ENCODE data around the gene OR51M1. TPM values are rescaled to one million over a fixed set of nuclear protein-coding genes. Genes with fewer than 3 reads are reported as not detected.

The OR51M1 gene
- polyA plus RNA-seq, 2 of the 4 experiments (the other 2 are of a cell fraction) = not detected

- no peaks in the 10 kb centered on the region for H3K9me3 ChIP-seq
- ChIA-PET POLR2A (no interaction called here), CTCF (interaction anchor here (1.3 kb wide), 1 partner anchor 242 kb away, joined by 3 read pairs; no protein-coding TSS in a partner anchor)
- no peak overlapping the region for H3K4me2 ChIP-seq
- peak; percentile 18 for TF ChIP-seq MAFK (IDR thresholded peaks at IDR 0.05; ENCODE audit: partially characterized antibody)
- TF ChIP-seq NPAS2 (CRISPR knock-in tag; IDR thresholded peaks at IDR 0.05; ENCODE audit: borderline replicate concordance) = no peak
- no peak overlapping the region for H3K4me3 ChIP-seq
- no peak for FAIRE-seq
- ATAC-seq = no peak
- H3K27ac ChIP-seq = no peak overlapping the region
- no peak for DNase-seq (ENCODE audit: low read depth in 1 of 2, low spot score in 1 of 2)
- 56% methylated on average over 2 of the region's 2 CpGs for WGBS (ENCODE audit: missing lambda C conversion rate)
- no peaks in the 10 kb centered on the region for H3K4me1 ChIP-seq
Observed at GRCh38 chr11:5367448-5368074, 16.1 kb upstream of the OR51M1 start.

DNA sequence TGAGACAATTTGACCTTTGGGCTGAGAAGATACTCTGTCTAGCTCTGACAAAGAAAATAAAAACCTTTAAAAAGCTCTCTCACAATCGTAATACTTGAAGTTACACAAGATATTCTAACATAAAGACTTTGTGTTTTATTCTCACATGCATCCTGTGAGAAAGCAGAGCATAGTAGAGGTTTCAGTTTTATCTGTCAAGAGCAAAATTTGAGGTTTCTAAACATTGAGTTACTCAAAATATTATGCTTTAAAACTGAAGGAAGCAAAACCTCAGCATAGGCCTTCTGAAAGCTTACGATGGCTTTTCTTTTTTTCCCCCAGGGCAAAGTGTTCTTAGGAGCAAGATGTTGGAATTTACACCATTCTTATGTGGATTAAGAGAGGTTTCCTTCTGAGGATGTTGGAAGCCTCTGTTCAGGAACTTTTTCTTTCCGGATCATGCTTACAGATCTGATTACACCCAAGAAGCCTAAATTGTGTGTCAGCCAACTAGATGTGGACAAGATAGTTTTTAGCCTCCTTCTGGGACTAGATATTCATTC, 15.0 kb upstream of the OR51M1 start:
- no peak for FAIRE-seq
- 28% methylated on average over 3 of the region's 3 CpGs for WGBS (ENCODE audit: missing lambda C conversion rate)
- no peak overlapping the region for H3K27ac ChIP-seq
- CTCF ChIA-PET = no interaction called here
- POLR2A ChIA-PET = no interaction called here
- H3K4me1 ChIP-seq = no peaks in the 10 kb centered on the region
- ATAC-seq = no peak
- DNase-seq (ENCODE audit: low read depth in 1 of 2, low spot score in 1 of 2) = no peak
- H3K4me3 ChIP-seq = no peak overlapping the region
- TF ChIP-seq CEBPB (IDR thresholded peaks at IDR 0.05) (no peak), KDM1A (IDR thresholded peaks at IDR 0.05; ENCODE audit: low read depth) (no peak), SREBF2 (IDR thresholded peaks at IDR 0.05) (no peak), HDAC2 (IDR thresholded peaks at IDR 0.05) (no peak)
- H3K4me2 ChIP-seq = no peak overlapping the region
- no peaks in the 10 kb centered on the region for H3K9me3 ChIP-seq

- ChIA-PET POLR2A (no interaction called here), CTCF (no interaction called here)
- H3K4me3 ChIP-seq = no peak overlapping the region
- DNase-seq (ENCODE audit: low read depth in 1 of 2, low spot score in 1 of 2) (peak; percentile 1 to 11), ATAC-seq (0 out of 6 replicates have a peak, but pooled peaks of 1 of the 2 experiments have one; percentile 46), FAIRE-seq (no peak)
- H3K27ac ChIP-seq = no peak overlapping the region
- H3K4me2 ChIP-seq = no peak overlapping the region
- no peaks in the 10 kb centered on the region for H3K4me1 ChIP-seq
- no peaks in the 10 kb centered on the region for H3K9me3 ChIP-seq
- TF ChIP-seq, protein P1, sequence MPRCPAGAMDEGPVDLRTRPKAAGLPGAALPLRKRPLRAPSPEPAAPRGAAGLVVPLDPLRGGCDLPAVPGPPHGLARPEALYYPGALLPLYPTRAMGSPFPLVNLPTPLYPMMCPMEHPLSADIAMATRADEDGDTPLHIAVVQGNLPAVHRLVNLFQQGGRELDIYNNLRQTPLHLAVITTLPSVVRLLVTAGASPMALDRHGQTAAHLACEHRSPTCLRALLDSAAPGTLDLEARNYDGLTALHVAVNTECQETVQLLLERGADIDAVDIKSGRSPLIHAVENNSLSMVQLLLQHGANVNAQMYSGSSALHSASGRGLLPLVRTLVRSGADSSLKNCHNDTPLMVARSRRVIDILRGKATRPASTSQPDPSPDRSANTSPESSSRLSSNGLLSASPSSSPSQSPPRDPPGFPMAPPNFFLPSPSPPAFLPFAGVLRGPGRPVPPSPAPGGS (IDR thresholded peaks at IDR 0.05) = no peak
- TF ChIP-seq NFE2L2 (conservative IDR thresholded peaks at IDR 0.05; ENCODE audit: low read length) = no peak
- no peak for TF ChIP-seq ESRRA (IDR thresholded peaks at IDR 0.05; ENCODE audit: borderline replicate concordance, low read length)
- TF ChIP-seq CTCF (IDR thresholded peaks at IDR 0.05) = 0 out of 3 replicates have a peak, but pooled peaks have one; percentile 5
- TF ChIP-seq USF2 (IDR thresholded peaks at IDR 0.05) = no peak
- TF ChIP-seq RAD21 (conservative IDR thresholded peaks at IDR 0.05 in 1 of 2, IDR thresholded peaks at IDR 0.05 in 1 of 2) = peak; percentile 14 to 38; a peak in 2 of 5 replicates
- TF ChIP-seq KDM5A (IDR thresholded peaks at IDR 0.05) = no peak
- no peak for TF ChIP-seq BHLHE40 (IDR thresholded peaks at IDR 0.05; ENCODE audit: low read depth, low read length)
- TF ChIP-seq MAFK (IDR thresholded peaks at IDR 0.05; ENCODE audit: partially characterized antibody) = peak; percentile 35
- TF ChIP-seq, protein P2, sequence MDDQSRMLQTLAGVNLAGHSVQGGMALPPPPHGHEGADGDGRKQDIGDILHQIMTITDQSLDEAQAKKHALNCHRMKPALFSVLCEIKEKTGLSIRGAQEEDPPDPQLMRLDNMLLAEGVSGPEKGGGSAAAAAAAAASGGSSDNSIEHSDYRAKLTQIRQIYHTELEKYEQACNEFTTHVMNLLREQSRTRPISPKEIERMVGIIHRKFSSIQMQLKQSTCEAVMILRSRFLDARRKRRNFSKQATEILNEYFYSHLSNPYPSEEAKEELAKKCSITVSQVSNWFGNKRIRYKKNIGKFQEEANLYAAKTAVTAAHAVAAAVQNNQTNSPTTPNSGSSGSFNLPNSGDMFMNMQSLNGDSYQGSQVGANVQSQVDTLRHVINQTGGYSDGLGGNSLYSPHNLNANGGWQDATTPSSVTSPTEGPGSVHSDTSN (IDR thresholded peaks at IDR 0.05) = no peak
Observed at GRCh38 chr11:5369789-5370188, 13.8 kb upstream of the OR51M1 start.
